ENCODE measurements around the gene DOCK2.

DOCK2 gene

DNA sequence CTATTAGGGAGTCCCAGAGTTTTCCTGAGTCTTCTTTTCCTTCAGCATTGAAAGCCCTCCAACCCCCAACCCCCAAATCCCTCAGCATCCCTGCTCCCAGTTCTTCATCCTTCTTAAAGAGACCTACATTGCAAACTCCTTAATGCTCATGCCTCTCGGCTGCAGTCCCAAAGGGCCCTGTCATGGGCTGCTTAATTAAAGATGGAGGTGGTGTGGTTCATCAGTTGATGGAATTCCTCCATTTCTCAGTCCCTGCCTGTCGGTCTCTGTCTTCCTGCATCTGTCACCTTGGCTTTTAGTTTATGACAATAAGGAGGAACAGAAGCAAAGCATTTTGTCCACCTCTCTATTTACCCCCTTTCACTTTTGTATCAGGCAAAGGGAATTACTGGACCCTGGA, 470.6 kb downstream of the DOCK2 start:
- TF ChIP-seq, protein P1, sequence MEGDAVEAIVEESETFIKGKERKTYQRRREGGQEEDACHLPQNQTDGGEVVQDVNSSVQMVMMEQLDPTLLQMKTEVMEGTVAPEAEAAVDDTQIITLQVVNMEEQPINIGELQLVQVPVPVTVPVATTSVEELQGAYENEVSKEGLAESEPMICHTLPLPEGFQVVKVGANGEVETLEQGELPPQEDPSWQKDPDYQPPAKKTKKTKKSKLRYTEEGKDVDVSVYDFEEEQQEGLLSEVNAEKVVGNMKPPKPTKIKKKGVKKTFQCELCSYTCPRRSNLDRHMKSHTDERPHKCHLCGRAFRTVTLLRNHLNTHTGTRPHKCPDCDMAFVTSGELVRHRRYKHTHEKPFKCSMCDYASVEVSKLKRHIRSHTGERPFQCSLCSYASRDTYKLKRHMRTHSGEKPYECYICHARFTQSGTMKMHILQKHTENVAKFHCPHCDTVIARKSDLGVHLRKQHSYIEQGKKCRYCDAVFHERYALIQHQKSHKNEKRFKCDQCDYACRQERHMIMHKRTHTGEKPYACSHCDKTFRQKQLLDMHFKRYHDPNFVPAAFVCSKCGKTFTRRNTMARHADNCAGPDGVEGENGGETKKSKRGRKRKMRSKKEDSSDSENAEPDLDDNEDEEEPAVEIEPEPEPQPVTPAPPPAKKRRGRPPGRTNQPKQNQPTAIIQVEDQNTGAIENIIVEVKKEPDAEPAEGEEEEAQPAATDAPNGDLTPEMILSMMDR (IDR thresholded peaks at IDR 0.05; ENCODE audit: extremely low read depth, missing control alignments), result no peak
- DNase-seq (ENCODE audit: low spot score), result no peak

DNA sequence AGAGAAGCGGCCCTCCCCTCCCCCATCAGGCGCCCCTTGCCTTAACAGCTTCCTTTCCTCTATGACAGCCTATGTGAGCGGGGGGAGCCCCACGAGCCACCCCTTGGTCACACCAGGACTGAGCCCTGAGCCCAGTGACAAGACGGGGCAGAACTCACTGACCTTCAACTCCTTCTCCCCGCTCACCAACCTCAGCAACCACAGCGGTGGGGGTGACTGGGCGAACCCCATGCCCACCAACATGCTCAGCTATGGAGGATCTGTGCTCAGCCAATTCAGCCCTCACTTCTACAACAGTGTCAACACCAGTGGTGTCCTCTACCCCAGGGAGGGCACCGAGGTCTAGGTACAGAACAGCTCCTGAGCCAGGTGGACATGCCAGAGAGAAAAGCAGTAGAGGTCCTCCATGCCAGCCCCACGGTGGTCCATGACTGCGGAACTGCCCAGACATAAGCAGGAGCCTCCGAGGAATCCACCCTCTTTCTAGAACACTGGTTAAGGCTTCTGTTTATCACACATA, 471.3 kb downstream of the DOCK2 start:
- TF ChIP-seq, protein P1 (IDR thresholded peaks at IDR 0.05; ENCODE audit: extremely low read depth, missing control alignments), result no peak
- DNase-seq (ENCODE audit: low spot score), result no peak

DNA sequence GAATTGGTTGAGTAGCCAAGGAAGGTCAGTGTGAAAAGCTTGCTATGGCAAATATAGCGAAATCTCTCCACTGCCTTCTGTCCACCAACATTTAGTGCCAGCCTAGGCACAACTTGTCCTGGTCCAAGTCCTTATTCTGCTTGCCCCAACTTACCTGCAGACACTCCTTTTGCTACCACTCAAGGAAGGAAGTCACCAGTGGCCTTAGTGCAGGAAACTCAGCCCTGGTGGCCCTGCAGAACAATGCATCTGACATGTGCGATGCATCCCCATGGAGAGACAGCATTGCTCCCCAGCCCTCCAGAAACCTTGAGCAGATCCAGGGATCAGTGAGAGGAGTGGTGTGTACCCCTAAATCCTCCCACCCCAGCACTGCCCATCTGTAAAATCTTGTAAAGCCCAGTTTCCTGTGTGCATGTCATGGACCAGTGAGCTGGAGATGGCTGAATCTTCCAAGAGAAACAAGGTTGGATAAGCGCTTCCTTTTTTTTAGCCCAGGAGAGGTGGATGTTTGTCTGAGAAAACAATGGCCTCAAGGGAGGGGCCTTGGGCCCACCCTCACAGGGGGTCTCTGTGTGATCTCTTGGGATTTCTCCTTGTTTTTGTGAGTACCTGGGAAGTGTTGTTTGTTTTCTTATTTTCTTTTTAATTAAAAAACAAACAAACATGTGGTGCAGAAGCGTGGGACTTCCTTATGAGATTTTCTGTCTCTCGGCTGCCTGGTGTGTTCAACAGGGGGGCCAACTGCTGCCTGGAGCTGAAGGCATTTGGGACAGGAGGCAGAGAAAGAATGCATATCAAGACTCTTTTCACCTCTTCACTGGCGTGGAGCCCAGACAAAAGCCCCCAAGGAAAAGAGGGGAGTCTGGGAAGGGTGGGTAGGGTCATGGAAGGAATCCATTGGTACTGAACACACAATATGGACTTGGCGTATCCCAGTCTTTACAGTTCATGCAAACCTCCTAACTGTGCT, 472.3 kb downstream of the DOCK2 start:
- DNase-seq (ENCODE audit: low spot score), result no peak
- TF ChIP-seq, protein P1 (IDR thresholded peaks at IDR 0.05; ENCODE audit: extremely low read depth, missing control alignments), result no peak

DNA sequence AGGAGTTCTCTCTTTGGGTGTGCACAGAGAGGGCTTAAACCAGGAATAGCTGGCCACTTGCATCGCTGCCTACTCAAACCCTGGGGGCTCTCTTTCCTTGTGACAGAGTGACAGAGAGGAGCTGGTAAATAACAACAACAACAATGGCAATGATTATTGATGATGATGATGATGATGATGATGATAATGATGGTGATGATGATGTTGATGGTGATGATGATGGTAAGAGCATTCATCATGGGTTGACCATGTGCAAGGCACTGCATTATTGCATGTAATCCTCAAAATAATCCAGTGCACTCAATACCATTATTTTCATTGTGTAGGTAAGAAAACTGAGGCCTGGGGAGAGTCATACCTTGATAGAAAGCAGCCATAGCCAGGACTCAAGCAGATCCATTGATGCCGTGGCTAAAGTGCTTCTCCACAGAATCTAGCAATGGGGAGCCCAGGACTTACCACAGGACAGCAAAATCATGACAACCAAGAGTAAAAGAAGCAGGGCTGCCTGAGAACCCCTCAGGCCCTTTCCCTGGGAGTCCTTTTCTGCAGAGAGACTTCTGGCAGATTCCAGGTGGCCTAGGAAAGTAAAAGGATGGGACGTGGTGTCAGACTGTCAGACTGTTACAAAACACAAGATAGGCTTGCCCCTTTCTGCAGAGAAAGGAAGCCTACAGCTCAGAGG, 473.5 kb downstream of the DOCK2 start:
- TF ChIP-seq, protein P1 (IDR thresholded peaks at IDR 0.05; ENCODE audit: extremely low read depth, missing control alignments), result no peak
- no peak for DNase-seq (ENCODE audit: low spot score)

DNA sequence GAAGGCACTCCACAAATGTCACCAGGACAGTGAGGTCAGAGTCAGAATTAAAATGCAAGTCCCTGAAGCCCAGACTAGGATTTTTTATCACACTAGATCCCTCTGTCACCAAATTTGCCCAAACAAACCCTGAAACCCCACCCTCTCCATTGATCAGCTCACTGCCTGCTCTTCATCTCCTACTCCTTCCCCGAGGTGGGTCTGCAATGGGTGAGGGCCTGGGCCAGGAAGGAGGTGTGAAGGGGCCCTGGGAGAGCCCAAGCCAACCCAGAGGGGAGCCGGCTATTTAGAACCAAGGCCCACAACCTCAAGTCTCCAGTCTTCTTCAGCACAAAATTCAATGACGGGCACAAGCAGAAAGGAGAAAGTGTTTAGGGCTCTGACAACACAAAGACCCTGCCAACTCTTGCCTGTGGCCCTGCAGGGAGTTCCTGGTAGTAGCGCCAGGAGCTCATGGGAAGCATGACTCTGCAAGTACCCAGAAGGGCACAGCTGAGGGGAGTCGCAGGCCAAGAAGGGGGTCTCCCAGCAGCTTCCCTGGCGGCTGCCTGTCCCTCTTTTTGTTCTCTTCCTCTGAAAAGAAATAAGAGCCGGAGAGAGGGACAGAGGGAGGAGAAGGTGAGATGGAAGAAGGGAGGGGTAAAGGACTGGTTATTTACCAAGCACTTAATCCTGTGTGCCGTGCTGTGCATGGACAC, 474.2 kb downstream of the DOCK2 start:
- no peak for DNase-seq (ENCODE audit: low spot score)
- TF ChIP-seq, protein P1 (IDR thresholded peaks at IDR 0.05; ENCODE audit: extremely low read depth, missing control alignments), result no peak

DNA sequence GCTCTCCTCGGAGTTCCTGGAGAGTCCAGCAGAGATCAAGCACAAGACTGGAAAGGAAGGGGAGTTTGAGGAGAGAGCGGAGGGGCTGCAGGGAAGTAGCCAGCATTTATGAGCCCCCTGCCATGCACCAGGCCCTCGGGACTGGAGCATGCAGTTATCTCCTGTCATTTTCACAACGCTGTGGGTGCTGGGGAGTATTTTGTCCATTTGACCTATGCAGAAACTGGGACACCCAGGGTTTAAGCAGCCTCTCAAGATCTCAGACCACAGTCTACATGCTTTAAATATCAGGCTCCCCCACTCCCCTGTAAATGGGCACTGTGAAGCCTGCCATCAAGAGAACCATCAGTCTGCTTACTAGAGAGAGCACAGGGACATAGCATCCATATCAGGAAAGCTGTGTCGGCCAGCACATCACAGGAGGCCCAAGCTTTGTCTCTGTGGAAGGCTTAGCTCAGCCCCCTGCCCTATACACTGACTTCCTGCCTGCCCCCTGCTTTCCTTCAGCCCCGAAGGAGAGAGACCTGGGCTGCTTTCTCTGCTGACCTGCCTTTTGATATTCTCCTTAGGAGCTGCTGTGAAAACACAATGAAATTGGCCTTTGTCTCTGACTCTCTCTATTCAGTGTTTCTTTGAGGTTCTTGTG, 475.9 kb downstream of the DOCK2 start:
- TF ChIP-seq, protein P1 (IDR thresholded peaks at IDR 0.05; ENCODE audit: extremely low read depth, missing control alignments), result no peak
- no peak for DNase-seq (ENCODE audit: low spot score)
